Skeletal muscle satellite cell (primary cell): ENCODE measurements around the gene SLC9C1.
A peak's percentile ranks its signal among the peaks of the same experiment; 100 is the strongest.

Experiments
- H3K27me3 ChIP-seq: 2 replicates; pipeline ENCODE4 v1.7.0; 2013; ENCODE audit warnings: low read length; ENCODE audit not compliant: control insufficient read depth, insufficient read depth
- H3K36me3 ChIP-seq: 2 replicates; pipeline ENCODE4 v1.7.0; 2013; ENCODE audit warnings: mild to moderate bottlenecking, control low read depth, low read length; ENCODE audit not compliant: insufficient read depth
- H3K4me1 ChIP-seq: 2 replicates; pipeline ENCODE4 v1.7.0; 2013; ENCODE audit warnings: low read length; ENCODE audit not compliant: control insufficient read depth, insufficient read depth
- H3K4me2 ChIP-seq: 2 replicates; pipeline ENCODE4 v1.7.0; 2013; ENCODE audit warnings: mild to moderate bottlenecking, low read length
- H3K4me3 ChIP-seq: 2 replicates; pipeline ENCODE4 v1.7.0; 2013; ENCODE audit warnings: low read length
- H3K9ac ChIP-seq: 2 replicates; pipeline ENCODE4 v1.7.0; 2013; ENCODE audit warnings: mild to moderate bottlenecking, low read depth, low read length, moderate library complexity
- H3K9me3 ChIP-seq: replicated peaks from 2 replicates; pipeline ENCODE4 v1.7.0; 2013; ENCODE audit warnings: mild to moderate bottlenecking, control low read depth, low read length

The SLC9C1 gene

GRCh38 chr3:112115806-112116383 is 178.1 kb downstream of the SLC9C1 start:
- H3K9me3 ChIP-seq = no peaks in the 10 kb centered on the region
- H3K4me3 ChIP-seq = no peak overlapping the region
- peaks cover 8% of the 10 kb centered on the region for H3K36me3 ChIP-seq
- H3K9ac ChIP-seq = no peak overlapping the region
- H3K4me2 ChIP-seq = no peak overlapping the region
- H3K27me3 ChIP-seq = no peaks in the 10 kb centered on the region
- no peaks in the 10 kb centered on the region for H3K4me1 ChIP-seq

- no peak overlapping the region for H3K9ac ChIP-seq
- H3K4me2 ChIP-seq = no peak overlapping the region
- no peaks in the 10 kb centered on the region for H3K4me1 ChIP-seq
- no peak overlapping the region for H3K4me3 ChIP-seq
- peaks cover 8% of the 10 kb centered on the region for H3K36me3 ChIP-seq
- H3K9me3 ChIP-seq = no peaks in the 10 kb centered on the region
- no peaks in the 10 kb centered on the region for H3K27me3 ChIP-seq
Measured at GRCh38 chr3:112115161-112115739, 178.8 kb downstream of the SLC9C1 start.

- H3K9me3 ChIP-seq = no peaks in the 10 kb centered on the region
- H3K27me3 ChIP-seq = no peaks in the 10 kb centered on the region
- H3K36me3 ChIP-seq = peaks cover 7% of the 10 kb centered on the region
- no peak overlapping the region for H3K4me3 ChIP-seq
- H3K4me2 ChIP-seq = no peak overlapping the region
- no peaks in the 10 kb centered on the region for H3K4me1 ChIP-seq
- H3K9ac ChIP-seq = no peak overlapping the region
Measured at GRCh38 chr3:112114576-112115160, 179.3 kb downstream of the SLC9C1 start.

- no peak overlapping the region for H3K4me3 ChIP-seq
- H3K4me1 ChIP-seq = no peaks in the 10 kb centered on the region
- H3K36me3 ChIP-seq = peaks cover 7% of the 10 kb centered on the region
- no peak overlapping the region for H3K4me2 ChIP-seq
- H3K9me3 ChIP-seq = no peaks in the 10 kb centered on the region
- no peaks in the 10 kb centered on the region for H3K27me3 ChIP-seq
- no peak overlapping the region for H3K9ac ChIP-seq
Measured at GRCh38 chr3:112111785-112112402, 182.1 kb downstream of the SLC9C1 start.

- no peak overlapping the region for H3K4me2 ChIP-seq
- no peaks in the 10 kb centered on the region for H3K27me3 ChIP-seq
- H3K36me3 ChIP-seq = peaks cover 2% of the 10 kb centered on the region
- H3K9ac ChIP-seq = no peak overlapping the region
- H3K4me1 ChIP-seq = no peaks in the 10 kb centered on the region
- no peak overlapping the region for H3K4me3 ChIP-seq
- H3K9me3 ChIP-seq = no peaks in the 10 kb centered on the region
Measured at GRCh38 chr3:112109322-112109721, 184.7 kb downstream of the SLC9C1 start.

GRCh38 chr3:112104774-112105173 is 189.2 kb downstream of the SLC9C1 start:
- Histone ChIP-seq H3K9me3 (no peaks in the 10 kb centered on the region), H3K9ac (no peak overlapping the region), H3K4me2 (no peak overlapping the region), H3K36me3 (peaks cover 2% of the 10 kb centered on the region), H3K4me1 (peaks cover 10% of the 10 kb centered on the region), H3K27me3 (no peaks in the 10 kb centered on the region), H3K4me3 (no peak overlapping the region)

- H3K9me3 ChIP-seq = no peaks in the 10 kb centered on the region
- H3K9ac ChIP-seq = no peak overlapping the region
- no peaks in the 10 kb centered on the region for H3K27me3 ChIP-seq
- H3K4me3 ChIP-seq = no peak overlapping the region
- peaks cover 19% of the 10 kb centered on the region for H3K4me1 ChIP-seq
- no peaks in the 10 kb centered on the region for H3K36me3 ChIP-seq
- no peak overlapping the region for H3K4me2 ChIP-seq
Measured at GRCh38 chr3:112101916-112102315, 192.1 kb downstream of the SLC9C1 start.

- Histone ChIP-seq H3K4me1 (peaks cover 27% of the 10 kb centered on the region), H3K4me3 (no peak overlapping the region), H3K9ac (peak overlapping the region; percentile 10), H3K36me3 (peaks cover 4% of the 10 kb centered on the region), H3K9me3 (no peaks in the 10 kb centered on the region), H3K27me3 (no peaks in the 10 kb centered on the region), H3K4me2 (peak overlapping the region; percentile 61)
Measured at GRCh38 chr3:112097378-112097777, 196.6 kb downstream of the SLC9C1 start.

DNA sequence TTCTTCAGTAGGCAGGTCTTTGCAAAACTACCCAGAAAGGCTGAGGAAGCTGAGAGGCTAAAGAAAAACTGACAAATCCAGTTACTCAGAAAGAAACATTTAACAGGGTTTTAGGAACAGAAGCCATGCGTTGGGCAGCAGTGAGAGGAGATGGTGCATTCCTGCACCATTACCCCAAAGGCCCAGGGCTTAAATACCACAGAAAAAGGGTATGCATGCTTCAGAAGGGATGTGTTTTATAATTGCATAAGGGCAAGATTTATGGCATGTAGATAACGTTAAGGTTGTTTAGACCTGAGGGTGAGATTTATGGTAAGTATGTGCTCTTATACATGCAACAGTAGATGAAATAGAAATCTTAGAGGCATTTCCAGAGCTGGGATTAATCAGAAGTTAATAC is 197.8 kb downstream of the SLC9C1 start:
- Histone ChIP-seq H3K27me3 (no peaks in the 10 kb centered on the region), H3K4me1 (peaks cover 20% of the 10 kb centered on the region), H3K4me3 (no peak overlapping the region), H3K36me3 (peaks cover 4% of the 10 kb centered on the region), H3K4me2 (no peak overlapping the region), H3K9me3 (no peaks in the 10 kb centered on the region), H3K9ac (no peak overlapping the region)

DNA sequence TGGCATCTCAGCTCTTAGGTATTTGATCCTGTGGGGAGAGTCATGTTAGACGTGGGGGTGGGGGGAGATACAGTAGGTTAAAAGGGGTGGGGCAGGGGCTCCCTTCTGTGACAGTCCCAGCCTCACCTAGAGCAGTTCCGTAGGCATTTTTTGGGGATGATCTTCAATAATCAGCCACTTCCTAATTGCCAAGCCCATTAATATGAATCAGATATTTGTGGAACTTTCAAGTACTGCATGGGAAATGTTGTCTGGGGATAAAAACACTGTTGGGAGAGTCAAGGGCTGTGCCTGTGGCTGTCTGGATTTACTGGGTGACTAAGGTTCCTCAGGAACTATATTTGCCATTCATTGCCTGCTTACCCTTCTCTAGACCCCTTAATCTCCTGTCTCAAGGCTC is 198.3 kb downstream of the SLC9C1 start:
- peaks cover 4% of the 10 kb centered on the region for H3K36me3 ChIP-seq

GRCh38 chr3:112093180-112093522 is 200.9 kb downstream of the SLC9C1 start:
- no peaks in the 10 kb centered on the region for H3K27me3 ChIP-seq
- H3K9me3 ChIP-seq = no peaks in the 10 kb centered on the region
- peak overlapping the region; percentile 61 for H3K4me2 ChIP-seq
- peak overlapping the region; percentile 47 for H3K9ac ChIP-seq
- peaks cover 4% of the 10 kb centered on the region for H3K36me3 ChIP-seq
- peak overlapping the region; percentile 22 for H3K4me3 ChIP-seq
- H3K4me1 ChIP-seq = peaks cover 24% of the 10 kb centered on the region

More for the DNA sequence above, 198.3 kb downstream of the SLC9C1 start:
- Histone ChIP-seq H3K9me3 (no peaks in the 10 kb centered on the region), H3K4me1 (peaks cover 23% of the 10 kb centered on the region), H3K9ac (no peak overlapping the region), H3K27me3 (no peaks in the 10 kb centered on the region), H3K4me3 (no peak overlapping the region), H3K4me2 (no peak overlapping the region)
